Activated CD4-positive, alpha-beta T cell treated with anti-CD3 and anti-CD28 coated beads, Interleukin-2, Interleukin-6, amounts not matched to agents 100 ng/mL and 50 ng/mL, durations not matched to agents 16 hours and 8 hours (primary cell): Measurements from ENCODE around the gene DNPH1.

Source experiments
- DNase-seq: peaks from one replicate; pipeline ENCODE4 v3.0.0-alpha.2; 2020

DNPH1 gene

GRCh38 chr6:43243664-43244321, 14.5 kb upstream of the DNPH1 start:
- no peak for DNase-seq

- DNase-seq = peak; percentile 44
Observed at GRCh38 chr6:43242908-43243663, 13.8 kb upstream of the DNPH1 start, which contains the start of gene TTBK1. TTBK1 (plus strand) TSS chr6:43243481; CDS start chr6:43246661, 3,180 bp downstream.

DNA sequence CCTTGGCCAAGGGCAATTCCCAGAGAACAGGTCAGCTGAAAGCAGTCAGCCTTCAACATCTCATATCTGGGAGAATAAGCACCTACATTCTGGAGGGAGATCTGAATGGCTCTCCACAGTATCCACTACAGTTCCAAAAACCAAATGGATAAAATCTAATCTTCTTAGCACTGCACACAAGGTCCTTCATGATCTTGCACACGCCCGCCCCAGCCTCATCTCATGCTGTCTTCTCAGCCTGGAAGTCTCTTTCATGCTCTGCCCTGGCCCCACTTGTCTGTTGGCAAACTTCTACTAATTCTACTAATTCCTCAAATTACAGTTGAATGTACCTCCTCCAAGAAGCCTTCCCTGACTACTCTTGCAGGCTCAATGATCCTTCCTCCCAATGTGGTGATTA, 12.2 kb upstream of the DNPH1 start:
- no peak for DNase-seq

- DNase-seq = no peak
Observed at GRCh38 chr6:43240950-43241349, 11.7 kb upstream of the DNPH1 start.

DNA sequence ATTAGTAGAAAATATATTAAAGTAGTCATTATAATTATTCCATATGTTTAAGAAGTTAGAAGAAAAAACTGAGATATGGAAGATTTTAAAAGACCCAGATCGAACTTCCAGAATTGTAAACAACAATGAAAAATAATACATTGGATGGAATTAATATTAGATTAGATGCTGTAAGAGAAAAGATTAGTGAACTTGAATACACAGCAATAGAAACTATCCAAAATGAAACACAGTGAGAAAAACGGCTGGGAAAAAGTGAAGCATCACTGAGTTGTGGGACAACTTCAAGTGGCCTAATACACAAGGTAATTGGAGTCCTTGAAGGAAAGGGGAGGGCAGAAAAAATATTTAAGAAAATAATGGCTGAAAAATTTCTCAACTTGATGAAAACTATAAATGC, 9.8 kb upstream of the DNPH1 start:
- DNase-seq = no peak

DNA sequence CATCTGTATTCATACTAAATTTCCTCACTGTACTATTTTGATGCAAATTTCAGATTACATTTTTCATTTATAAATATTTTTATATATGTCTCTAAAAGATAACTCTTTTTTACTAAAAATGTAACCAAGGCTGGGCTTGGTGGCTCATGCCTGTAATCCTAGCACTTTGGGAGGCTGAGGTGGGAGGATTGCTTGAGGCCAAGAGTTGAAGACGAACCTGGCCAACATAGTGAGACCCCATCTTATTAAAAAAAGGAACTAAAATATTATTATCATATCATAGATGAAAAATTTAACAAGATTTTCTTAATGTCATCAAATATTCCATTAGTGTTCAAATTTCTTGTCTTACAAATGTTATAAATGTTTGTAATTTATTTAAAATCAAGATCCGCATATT, 6.6 kb upstream of the DNPH1 start:
- DNase-seq = no peak

DNA sequence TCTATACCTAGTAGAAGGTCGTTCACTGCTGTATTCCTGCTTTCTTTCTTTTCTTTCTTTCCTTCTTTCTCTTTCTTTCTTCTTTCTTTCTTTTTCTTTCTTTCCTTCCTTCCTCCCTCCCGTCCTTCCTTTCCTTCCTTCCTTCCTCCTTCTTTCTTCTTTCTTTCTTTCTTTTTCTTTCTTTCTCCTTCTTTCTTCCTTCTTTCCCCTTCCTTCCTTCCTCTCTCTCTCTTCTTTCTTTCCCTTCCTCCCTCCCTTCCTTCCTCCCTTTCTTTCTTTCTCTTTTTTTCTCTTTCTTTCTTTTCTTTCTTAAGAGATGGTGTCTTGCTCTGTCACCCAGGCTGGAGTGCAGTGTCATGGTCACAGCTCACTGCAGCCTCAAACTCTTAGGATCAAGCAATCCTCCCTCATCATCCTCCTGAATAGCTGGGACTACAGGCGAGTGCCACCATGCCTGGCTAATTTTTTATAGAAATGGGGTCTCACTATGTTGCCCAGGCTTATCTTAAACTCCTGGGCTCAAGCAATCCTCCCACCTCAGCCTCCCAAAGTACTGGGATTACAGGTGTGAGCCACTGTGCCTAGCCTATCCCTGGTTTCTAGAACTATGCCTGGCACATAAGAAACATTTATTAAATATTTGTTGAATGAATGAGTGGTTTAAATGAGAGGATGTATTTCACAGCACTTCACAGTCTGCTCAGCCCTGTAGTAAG, 2.6 kb upstream of the DNPH1 start:
- DNase-seq = no peak

DNA sequence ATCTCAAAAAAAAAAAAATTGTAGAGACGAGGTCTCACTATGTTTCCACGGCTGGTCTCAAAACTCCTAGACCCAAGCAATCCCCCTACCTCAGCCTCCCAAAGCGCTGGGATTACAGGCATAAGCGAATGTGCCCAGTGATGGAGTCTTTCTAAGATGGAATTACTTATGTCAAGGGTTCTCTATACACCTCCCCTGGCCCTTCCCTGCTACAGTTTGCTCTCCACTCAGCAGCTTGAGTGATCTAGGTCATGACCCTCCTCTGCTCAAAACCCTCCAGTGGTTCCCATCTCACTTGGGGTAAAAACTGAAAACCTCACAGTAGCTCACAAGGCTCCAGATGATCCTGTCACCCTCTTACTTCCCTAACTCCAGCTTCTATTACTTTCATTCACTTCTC, 1.8 kb upstream of the DNPH1 start:
- DNase-seq = no peak

DNA sequence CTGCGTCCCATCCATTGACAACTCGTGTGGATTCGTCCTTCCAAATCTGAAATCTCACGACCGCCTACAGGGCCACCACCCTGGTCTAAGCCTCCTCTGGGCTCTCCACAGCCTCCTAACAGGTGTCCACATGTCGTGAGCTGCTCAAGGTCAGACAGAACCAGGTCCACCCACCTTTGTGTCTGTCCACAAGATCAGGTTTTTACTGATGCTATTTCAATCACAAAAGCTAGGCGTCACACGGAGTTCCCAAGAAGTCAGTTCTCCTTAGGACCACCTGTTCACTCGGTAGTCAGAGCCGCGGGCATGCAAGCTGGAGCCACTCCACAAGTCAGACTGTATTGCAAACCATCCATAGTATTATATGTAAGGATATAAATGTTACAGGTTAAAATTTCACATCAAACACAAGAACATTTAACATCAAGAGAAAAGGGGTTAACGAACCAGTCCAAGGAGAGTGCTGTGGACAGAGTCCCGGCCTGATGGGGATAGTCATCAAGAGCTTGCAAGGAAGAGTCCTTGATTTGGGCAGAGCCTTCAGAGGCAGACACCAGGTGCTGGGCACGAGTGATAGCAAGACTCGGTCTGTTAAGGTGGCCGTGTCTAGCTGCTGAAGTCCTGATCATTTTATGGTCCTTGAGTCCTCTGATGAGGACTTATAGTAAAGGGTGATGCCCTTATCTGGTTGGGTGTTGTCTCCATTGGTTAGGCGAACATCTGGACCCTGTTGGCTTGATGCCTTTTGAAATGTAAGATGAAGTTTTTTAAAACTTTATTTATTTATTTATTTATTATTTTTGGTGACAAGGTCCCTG, 731 bp upstream of the DNPH1 start:
- no peak for DNase-seq

- DNase-seq = no peak
Observed at GRCh38 chr6:43226192-43226851, 3.0 kb downstream of the DNPH1 start.

GRCh38 chr6:43223175-43223574, 6.1 kb downstream of the DNPH1 start:
- DNase-seq = no peak

DNA sequence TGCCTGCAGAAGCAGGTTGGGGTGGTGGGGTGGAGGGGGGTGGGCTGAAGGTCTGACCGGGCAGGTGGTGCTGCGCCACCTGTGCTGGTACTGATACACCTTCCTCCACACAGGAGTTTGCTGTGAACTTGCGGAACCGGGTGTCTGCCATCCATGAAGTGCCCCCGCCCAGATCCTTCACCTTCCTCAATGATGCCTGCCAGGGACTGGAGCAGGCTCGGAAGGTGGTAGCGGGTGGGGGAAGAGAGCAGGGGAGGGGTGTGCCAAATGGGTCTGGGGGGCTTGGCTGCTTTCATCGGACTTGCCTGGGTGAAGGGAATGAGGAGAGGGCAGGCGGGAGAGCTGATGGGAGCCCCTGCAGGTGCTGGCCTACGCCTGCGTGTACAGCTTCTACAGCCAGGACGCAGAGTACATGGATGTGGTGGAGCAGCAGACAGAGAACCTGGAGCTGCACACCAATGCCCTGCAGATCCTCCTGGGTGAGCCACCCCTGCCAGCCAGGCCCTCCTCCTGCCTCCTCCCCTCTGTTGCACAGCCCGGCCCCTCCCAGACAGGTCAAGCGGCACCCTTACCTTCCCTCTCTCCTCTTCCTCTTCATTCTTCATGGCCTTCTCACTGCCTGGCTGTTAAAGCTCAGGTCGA, 6.7 kb downstream of the DNPH1 start:
- no peak for DNase-seq

GRCh38 chr6:43221046-43221972, 8.0 kb downstream of the DNPH1 start:
- no peak for DNase-seq

- DNase-seq = no peak
Observed at GRCh38 chr6:43220439-43220951, 8.8 kb downstream of the DNPH1 start.

GRCh38 chr6:43219814-43220213, 9.5 kb downstream of the DNPH1 start:
- DNase-seq = no peak

- DNase-seq = no peak
Observed at GRCh38 chr6:43219119-43219518, 10.2 kb downstream of the DNPH1 start.

GRCh38 chr6:43217351-43217750, 11.9 kb downstream of the DNPH1 start:
- DNase-seq = no peak

GRCh38 chr6:43216200-43216599, 13.1 kb downstream of the DNPH1 start:
- no peak for DNase-seq

DNA sequence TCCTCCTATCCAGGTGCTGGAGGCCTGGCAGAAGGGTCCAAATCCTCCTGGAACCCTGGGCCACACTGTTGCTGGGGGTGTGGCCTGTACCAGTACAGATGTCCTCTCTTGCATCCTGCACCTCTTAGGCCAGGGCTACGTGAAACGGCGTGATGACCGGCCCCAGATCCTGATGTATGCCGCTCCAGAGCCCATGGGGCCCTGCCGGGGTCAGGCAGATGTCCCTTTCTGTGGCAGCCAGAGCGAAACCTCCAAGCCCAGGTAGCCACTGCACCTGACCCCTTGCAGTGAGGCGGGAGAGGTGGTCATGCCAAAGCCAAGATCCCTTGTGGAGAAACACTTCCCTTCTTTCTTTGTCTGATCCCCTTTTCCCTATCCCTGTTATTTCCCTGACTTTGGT, 14.2 kb downstream of the DNPH1 start:
- no peak for DNase-seq

DNA sequence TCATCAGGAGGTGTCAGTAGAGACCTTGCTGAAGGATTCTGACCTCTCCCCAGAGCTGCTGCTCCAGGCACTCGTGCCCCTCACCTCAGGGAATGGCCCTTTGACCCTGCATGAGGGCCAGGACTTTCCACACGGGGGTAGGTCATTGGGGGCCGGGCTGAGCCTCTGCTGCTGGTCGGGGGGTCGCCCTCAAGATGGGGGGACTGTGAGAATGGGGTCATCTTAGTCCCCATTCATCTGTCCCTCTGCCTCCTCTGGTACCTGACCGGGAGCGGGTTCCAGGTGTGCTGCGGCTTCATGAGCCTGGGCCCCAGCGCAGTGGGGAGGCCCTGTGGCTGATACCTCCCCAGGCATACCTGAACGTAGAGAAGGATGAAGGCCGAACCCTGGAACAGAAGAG, 15.8 kb downstream of the DNPH1 start:
- DNase-seq = no peak

DNA sequence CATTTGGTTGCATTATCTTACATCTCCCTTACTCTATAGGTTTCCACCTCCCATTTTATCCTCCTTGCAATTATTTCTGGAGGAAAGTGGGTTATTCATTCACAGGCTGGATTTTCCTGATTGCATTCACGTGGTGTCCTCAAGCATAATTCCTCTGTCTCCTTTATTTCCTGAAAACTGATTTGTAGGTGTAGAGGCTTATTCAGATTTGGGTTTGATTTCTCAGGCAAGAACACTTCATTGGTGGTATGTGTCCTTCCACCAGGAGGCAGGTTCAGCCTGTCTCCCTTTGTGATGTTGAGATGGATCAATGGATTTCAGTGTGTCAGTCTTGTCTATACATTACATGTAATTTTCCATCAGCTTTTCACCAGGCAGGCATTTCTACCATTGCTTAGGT, 17.3 kb downstream of the DNPH1 start:
- no peak for DNase-seq
